GM21717 (cell line): ENCODE data around the gene ICAM4.
"Not testable (repeated sequence)": the region's sequence is repeated elsewhere in the genome, so short reads cannot be mapped to it uniquely, and the experiment has no call there.

Experiments used
- ATAC-seq: cut with Tn5 transposase; IDR thresholded peaks from one replicate; pipeline ENCODE4 v1.9.1; 2021; ENCODE audit warnings: mild to moderate bottlenecking, moderate library complexity; ENCODE audit not compliant: unreplicated experiment

The ICAM4 gene

DNA sequence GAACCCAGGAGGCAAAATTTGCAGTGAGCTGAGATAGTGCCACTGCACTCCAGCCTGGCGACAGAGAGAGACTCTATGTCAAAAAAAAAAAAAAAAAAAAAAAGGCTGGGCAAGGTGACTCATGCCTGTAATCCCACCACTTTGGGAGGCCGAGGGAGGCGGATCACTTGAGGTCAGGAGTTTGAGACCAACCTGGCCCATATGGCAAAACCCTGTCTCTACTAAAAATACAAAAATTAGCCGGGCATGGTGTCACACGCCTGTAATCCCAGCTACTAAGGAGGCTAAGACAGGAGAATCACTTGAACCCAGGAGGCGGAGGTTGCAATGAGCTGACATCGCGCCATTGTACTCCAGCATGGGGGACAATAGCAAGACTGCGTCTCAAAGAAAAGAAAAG, 50.0 kb downstream of the ICAM4 start:
- ATAC-seq = not testable (repeated sequence)
